GM12878 (cell line): ENCODE data around the gene TTYH1. TPM values are rescaled to one million over a fixed set of nuclear protein-coding genes. Genes with fewer than 3 reads are reported as not detected.

Source experiments
- ATAC-seq: fragments of 200-7000 bp; cut with Tn5 transposase; 3 replicates; pipeline ENCODE4 v1.9.1; 2020; ENCODE audit warnings: mild to moderate bottlenecking, moderate library complexity
- BruUV-seq: library from RNA; stranded (reverse); fragments of 400-500 nt; replicated peaks from 2 replicates; lab custom pipeline; 2021; lab: Mats Ljungman, UMichigan
- CTCF ChIA-PET: fragments of 300-600 bp; sonication (Branson Sonifier 250); formaldehyde crosslinking; extraction: SDS; loops from one replicate; lab custom pipeline; 2021; ENCODE audit warnings: inconsistent platforms; lab: Yijun Ruan, JAX
- POLR2A ChIA-PET: fragments of 350-600 bp; formaldehyde crosslinking; extraction: SDS; loops from one replicate; lab custom pipeline; 2021; ENCODE audit warnings: inconsistent platforms; lab: Charles Lee
- RAD21 ChIA-PET: fragments of 300-600 bp; sonication (Branson Sonifier 250); formaldehyde crosslinking; loops from one replicate; lab custom pipeline; 2023; ENCODE audit warnings: antibody characterized with exemption; ENCODE audit not compliant: unreplicated experiment; lab: Charles Lee
- SMC1A ChIA-PET: fragments of 300-600 bp; sonication (Branson Sonifier 250); formaldehyde crosslinking; loops from one replicate; lab custom pipeline; 2023; ENCODE audit not compliant: unreplicated experiment, uncharacterized antibody; lab: Charles Lee
- DNase-seq: peaks from one replicate; pipeline ENCODE4 v3.0.0-alpha.2; 2011; ENCODE audit warnings: low read depth, low spot score
- FAIRE-seq: peaks from 3 replicates; lab custom pipeline; 2011; peaks lifted over from hg19 to GRCh38; lab: Jason Lieb, UNC
- H2AFZ ChIP-seq: 2 replicates; pipeline ENCODE4 v1.6.0; 2011; ENCODE audit warnings: low read depth, low read length, control low read depth; ENCODE audit not compliant: control insufficient read depth
- H3K27ac ChIP-seq: 2 replicates; pipeline ENCODE4 v1.5.1; 2011; ENCODE audit warnings: control low read depth; ENCODE audit not compliant: control insufficient read depth, insufficient read depth
- H3K27me3 ChIP-seq, 2 experiments: replicated peaks in 1 of 2; 2 replicates each; pipeline versions ENCODE4 v1.6.0 to v1.6.1; 2011; ENCODE audit warnings: low read length in 1 of 2; ENCODE audit not compliant: control insufficient read depth in 2 of 2, insufficient read depth in 2 of 2
- H3K36me3 ChIP-seq, 2 experiments: 2 replicates each; pipeline ENCODE4 v1.5.1; 2011; ENCODE audit warnings: low read length in 1 of 2; ENCODE audit not compliant: control insufficient read depth in 2 of 2, insufficient read depth in 2 of 2
- H3K4me1 ChIP-seq: 2 replicates; pipeline ENCODE4 v1.6.1; 2011; ENCODE audit warnings: mild to moderate bottlenecking, low read length, moderate library complexity, mixed read lengths; ENCODE audit not compliant: control insufficient read depth, insufficient read depth
- H3K4me2 ChIP-seq: 2 replicates; pipeline ENCODE4 v1.6.0; 2011; ENCODE audit warnings: control low read depth; ENCODE audit not compliant: control insufficient read depth, insufficient read depth
- H3K4me3 ChIP-seq: fragments of 200-600 bp; sonication (generic); 2 replicates; pipeline ENCODE4 v1.5.1; 2016
- H3K79me2 ChIP-seq: 2 replicates; pipeline ENCODE4 v1.6.0; 2011; ENCODE audit warnings: low read length; ENCODE audit not compliant: control insufficient read depth, insufficient read depth
- H3K9ac ChIP-seq: 2 replicates; pipeline ENCODE4 v1.8.0; 2011; ENCODE audit warnings: low read length, control low read depth, mixed read lengths; ENCODE audit not compliant: control insufficient read depth, insufficient read depth
- H3K9me3 ChIP-seq: replicated peaks from 3 replicates; pipeline ENCODE4 v1.5.1; 2011; ENCODE audit warnings: mild to moderate bottlenecking, low read length; ENCODE audit not compliant: control insufficient read depth, insufficient read depth
- H4K20me1 ChIP-seq: 2 replicates; pipeline ENCODE4 v1.6.0; 2011; ENCODE audit not compliant: control insufficient read depth, insufficient read depth
- CEBPB ChIP-seq, 2 experiments: fragments of 150-350 bp in 1 of 2; IDR thresholded peaks; 2 replicates each; pipeline ENCODE4 v1.6.1; 2012 to 2014; ENCODE audit warnings: low read depth in 2 of 2, low read length in 2 of 2, borderline replicate concordance in 1 of 2, inconsistent platforms in 1 of 2
- CUX1 ChIP-seq: IDR thresholded peaks from 2 replicates; pipeline ENCODE4 v1.6.1; 2012; ENCODE audit warnings: improper control_type of control experiment, low read depth, low read length; ENCODE audit not compliant: insufficient replicate concordance
- EP300 ChIP-seq, 2 experiments: fragments of 150-350 bp in 1 of 2; IDR thresholded peaks; 2 replicates each; pipeline ENCODE4 v1.6.1; 2011 to 2012; ENCODE audit warnings: low read depth in 2 of 2, low read length in 2 of 2, borderline replicate concordance in 1 of 2, improper control_type of control experiment in 1 of 2, inconsistent platforms in 1 of 2; ENCODE audit not compliant: control insufficient read depth in 1 of 2
- GATAD2B ChIP-seq: fragments of 450-650 bp; conservative IDR thresholded peaks from 2 replicates; pipeline ENCODE4 v1.6.1; 2017; ENCODE audit warnings: low read depth, mild to moderate bottlenecking, moderate library complexity
- HCFC1 ChIP-seq: fragments of 150-350 bp; IDR thresholded peaks from 2 replicates; pipeline ENCODE4 v1.6.1; 2014; ENCODE audit warnings: low read length
- KAT2A ChIP-seq: conservative IDR thresholded peaks from 2 replicates; pipeline ENCODE4 v1.6.1; 2011; ENCODE audit warnings: low read depth, low read length; ENCODE audit not compliant: control insufficient read depth
- PAX8 ChIP-seq: fragments of 450-650 bp; IDR thresholded peaks from 2 replicates; pipeline ENCODE4 v1.6.1; 2017; ENCODE audit warnings: mild to moderate bottlenecking, moderate library complexity
- POLR2AphosphoS5 ChIP-seq: IDR thresholded peaks from 2 replicates; pipeline ENCODE4 v1.6.1; 2011; ENCODE audit warnings: mild to moderate bottlenecking, low read length, inconsistent platforms
- ZNF274 ChIP-seq: IDR thresholded peaks from one replicate; pipeline ENCODE4 v1.8.0; 2011; ENCODE audit not compliant: insufficient read length, insufficient read depth
- WGBS: methylation state at CpG from one replicate; pipeline ENCODE4 v1.1.6; 2016; ENCODE audit warnings: low lambda C conversion rate; ENCODE audit not compliant: insufficient replicate concordance, insufficient coverage; ENCODE audit errors: missing lambda C conversion rate; 5-methylcytosine and 5-hydroxymethylcytosine counted together
- in situ Hi-C: fragments of 300-500 bp; cut with MboI; formaldehyde crosslinking; loops from 9 replicates; pipeline ENCODE4 v1.14.3; 2018; ENCODE audit warnings: mixed read lengths
- intact Hi-C: fragments of 100-400 bp; cut with micrococcal nuclease; formaldehyde crosslinking; loops from one replicate; pipeline ENCODE4 v1.14.2; 2022; ENCODE audit not compliant: unreplicated experiment
- polyA plus RNA-seq, 11 experiments: library from polyadenylated mRNA; depleted of rRNA in 4 of 11; unstranded in 6 of 11; stranded (reverse) in 5 of 11; fragments of >200 nt; fragmentation: Nextera tagmentation in 4 of 11; fragmentation: Illumina TruSeq in 1 of 11; extraction: Ambion mirVana in 4 of 11; extraction: Trizol in 1 of 11; gene quantifications; 1 replicate in 1 of 11; 2 replicates in 10 of 11; pipeline versions ENCODE4 v1.2.1 to v1.2.3, GENCODE V29; 2011 to 2016; ENCODE audit warnings: inconsistent platforms in 2 of 11, missing spikeins in 2 of 11, low read depth in 1 of 11
- total RNA-seq, 4 experiments: library from RNA; depleted of rRNA in 3 of 4; stranded (reverse); fragments of >200 nt in 3 of 4; fragmentation: Illumina TruSeq in 1 of 4; extraction: Trizol in 1 of 4; gene quantifications; 2 replicates each; pipeline versions ENCODE4 v1.2.1 to v1.2.3, GENCODE V29; 2013 to 2021
- TF ChIP-seq, protein P1 (sequence below): fragments of 450-650 bp; IDR thresholded peaks from 2 replicates; pipeline ENCODE4 v1.6.1; 2018; ENCODE audit warnings: mild to moderate bottlenecking, low read depth, moderate library complexity; ENCODE audit not compliant: partially characterized antibody

TTYH1 gene
- total and polyA plus RNA-seq, 10 of the 15 experiments (the other 5 are each of a cell fraction or from before 2014, with no cell fraction given) = 0.01 to 0.36 (median 0.09) TPM; not detected in 3

DNA sequence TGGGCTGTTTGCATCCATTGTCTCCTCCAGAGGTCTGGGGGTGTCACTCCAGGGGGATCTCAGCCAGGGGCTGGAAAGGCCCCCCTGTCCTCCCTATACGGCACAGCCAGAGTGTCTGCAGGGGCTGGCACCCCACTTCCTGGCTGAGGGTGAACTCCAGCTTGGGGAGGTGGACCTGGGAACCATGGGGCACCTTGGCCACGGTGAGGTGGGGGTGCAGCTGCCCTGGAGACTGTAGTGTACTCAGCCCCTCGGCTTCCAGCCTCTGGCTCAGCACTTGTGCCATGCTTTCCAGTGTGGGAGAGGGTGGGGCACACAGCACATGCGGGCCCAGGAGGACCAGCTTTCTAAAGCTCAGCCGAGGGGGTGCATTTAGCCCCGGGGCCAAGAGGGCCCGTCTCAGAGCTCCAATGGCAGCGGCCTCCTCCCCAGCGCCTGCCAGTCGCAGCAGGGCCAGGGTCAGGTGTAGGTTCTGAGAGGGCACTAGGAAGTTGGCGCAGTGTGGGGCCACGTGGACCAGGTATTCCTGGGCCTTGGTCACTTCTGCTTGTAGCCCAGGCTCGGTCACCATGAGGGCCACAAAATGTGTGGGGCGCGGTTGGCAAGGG is 46.9 kb downstream of the TTYH1 start (continued):
- TF ChIP-seq KAT2A (no peak), HCFC1 (no peak), CEBPB (IDR thresholded peaks at IDR 0.05; ENCODE audit: borderline replicate concordance in 1 of 2, low read depth in 2 of 2, low read length in 2 of 2) (no peak), GATAD2B (no peak), EP300 (IDR thresholded peaks at IDR 0.05; ENCODE audit: borderline replicate concordance in 1 of 2, control insufficient read depth in 1 of 2, low read depth in 2 of 2, low read length in 2 of 2) (no peak), ZNF274 (no peak), PAX8 (no peak), POLR2AphosphoS5 (peak; percentile 50)

GRCh38 chr19:54462655-54463530 is 47.6 kb downstream of the TTYH1 start:
- Histone ChIP-seq H3K27ac (peak overlapping the region; percentile 81), H3K27me3 (no peaks in the 10 kb centered on the region), H3K79me2 (peaks cover 14% of the 10 kb centered on the region), H3K4me3 (peak overlapping the region; percentile 76), H3K4me1 (peaks cover 12% of the 10 kb centered on the region), H3K36me3 (peaks cover 11 to 32% of the 10 kb centered on the region in 2 experiments), H4K20me1 (no peaks in the 10 kb centered on the region), H3K9ac (peak overlapping the region; percentile 80), H3K4me2 (peak overlapping the region; percentile 96), H3K9me3 (no peaks in the 10 kb centered on the region), H2AFZ (peak overlapping the region; percentile 70; the same call in 1 of the 2 replicates)
- FAIRE-seq (no peak), DNase-seq (no peak), ATAC-seq (peak; percentile 14)
- ChIA-PET CTCF (interaction anchor here (0.7 to 1.5 kb wide), 8 partner anchors 11 to 274 kb away, joined by 3 to 6 read pairs (median 4); partner anchors contain the start of genes LENG8 and MBOAT7), POLR2A (interaction anchor here (0.7 to 1.7 kb wide), 6 partner anchors 14 to 326 kb away, joined by 3 to 16 read pairs (median 5); partner anchors contain the start of genes CNOT3, LENG8 and MBOAT7), RAD21 (interaction anchor here (1.0 to 1.2 kb wide), 4 partner anchors 10 to 73 kb away, joined by 3 to 12 read pairs (median 4); partner anchors contain the start of genes CDC42EP5 and LENG8), SMC1A (interaction anchor here (1.0 kb wide), 2 partner anchors 14 to 72 kb away, joined by 4 to 5 read pairs; partner anchors contain the start of gene LENG8)
- BruUV-seq = no TSS peak
- WGBS = 3% methylated on average over 48 of the region's 91 CpGs
- intact Hi-C loops = loop anchor here (1.0 kb wide), 1 partner anchor 14 kb away; the partner anchor contains the start of gene LENG8
- in situ Hi-C loops = loop anchor here (10.0 kb wide), 1 partner anchor 1192 kb away; the partner anchor contains the start of gene U2AF2
- TF ChIP-seq, protein P1, sequence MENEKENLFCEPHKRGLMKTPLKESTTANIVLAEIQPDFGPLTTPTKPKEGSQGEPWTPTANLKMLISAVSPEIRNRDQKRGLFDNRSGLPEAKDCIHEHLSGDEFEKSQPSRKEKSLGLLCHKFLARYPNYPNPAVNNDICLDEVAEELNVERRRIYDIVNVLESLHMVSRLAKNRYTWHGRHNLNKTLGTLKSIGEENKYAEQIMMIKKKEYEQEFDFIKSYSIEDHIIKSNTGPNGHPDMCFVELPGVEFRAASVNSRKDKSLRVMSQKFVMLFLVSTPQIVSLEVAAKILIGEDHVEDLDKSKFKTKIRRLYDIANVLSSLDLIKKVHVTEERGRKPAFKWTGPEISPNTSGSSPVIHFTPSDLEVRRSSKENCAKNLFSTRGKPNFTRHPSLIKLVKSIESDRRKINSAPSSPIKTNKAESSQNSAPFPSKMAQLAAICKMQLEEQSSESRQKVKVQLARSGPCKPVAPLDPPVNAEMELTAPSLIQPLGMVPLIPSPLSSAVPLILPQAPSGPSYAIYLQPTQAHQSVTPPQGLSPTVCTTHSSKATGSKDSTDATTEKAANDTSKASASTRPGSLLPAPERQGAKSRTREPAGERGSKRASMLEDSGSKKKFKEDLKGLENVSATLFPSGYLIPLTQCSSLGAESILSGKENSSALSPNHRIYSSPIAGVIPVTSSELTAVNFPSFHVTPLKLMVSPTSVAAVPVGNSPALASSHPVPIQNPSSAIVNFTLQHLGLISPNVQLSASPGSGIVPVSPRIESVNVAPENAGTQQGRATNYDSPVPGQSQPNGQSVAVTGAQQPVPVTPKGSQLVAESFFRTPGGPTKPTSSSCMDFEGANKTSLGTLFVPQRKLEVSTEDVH = no peak
- no peak for TF ChIP-seq CUX1
- TF ChIP-seq ZNF274 = no peak
